GM23248 (cell line): Measurements from ENCODE around the gene EXOC2.

Source experiments
- EZH2 ChIP-seq: fragments of 200-600 bp; sonication (generic); IDR thresholded peaks from 2 replicates; pipeline ENCODE4 v1.6.1; 2018; ENCODE audit warnings: antibody characterized with exemption, mild to moderate bottlenecking; ENCODE audit not compliant: insufficient read depth, poor library complexity, severe bottlenecking
- EZH2phosphoT487 ChIP-seq: fragments of 200-600 bp; sonication (generic); IDR thresholded peaks from 2 replicates; pipeline ENCODE4 v1.6.1; 2018; ENCODE audit warnings: antibody characterized with exemption, moderate library complexity, mild to moderate bottlenecking, low read depth; ENCODE audit not compliant: insufficient read depth

DNA sequence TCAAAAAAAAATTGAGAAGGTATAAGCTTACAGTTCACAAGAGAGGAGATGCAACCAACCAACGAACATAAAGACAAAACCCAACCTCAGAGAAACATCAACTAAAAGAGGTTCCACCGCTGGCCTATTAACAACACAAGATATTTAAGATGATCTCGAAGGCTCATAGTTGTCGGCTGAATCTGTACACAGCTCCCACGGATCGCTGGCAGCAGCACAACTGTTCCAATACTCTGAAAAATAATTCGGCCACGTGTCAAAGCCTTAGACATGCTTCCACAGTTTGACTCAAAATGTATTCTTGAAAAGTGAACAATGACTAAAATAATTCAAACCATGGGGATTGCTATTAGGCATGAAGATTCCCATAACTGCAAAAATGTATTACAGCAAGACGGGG, 13.7 kb downstream of the EXOC2 start:
- TF ChIP-seq EZH2 (no peak), EZH2phosphoT487 (no peak)
